ENCODE results near the gene TXNIP. TPM values are rescaled to one million over a fixed set of nuclear protein-coding genes. Genes with fewer than 3 reads are reported as not detected.
A peak's percentile ranks its signal among the peaks of the same experiment; 100 is the strongest.
"Not testable (repeated sequence)": the region's sequence is repeated elsewhere in the genome, so short reads cannot be mapped to it uniquely, and the experiment has no call there.

The TXNIP gene
- total RNA-seq, result 37.8 and 39.1 TPM in 2 replicates

- peak within 1 kb of the TSS; percentile 95 for H3K27ac Mint-ChIP-seq
- DNase-seq (ENCODE audit: low spot score), result peak; percentile 89
- H3K9me3 Mint-ChIP-seq, result no peaks in the 10 kb centered on the region
- peak within 1 kb of the TSS; percentile 85 for H3K4me3 Mint-ChIP-seq (ENCODE audit: low read depth)
- H3K36me3 Mint-ChIP-seq (ENCODE audit: low read depth), result peaks cover 45% of the 10 kb centered on the region
- peaks cover 62% of the 10 kb centered on the region for H3K4me1 Mint-ChIP-seq (ENCODE audit: low read depth)
- intact Hi-C loops (cut with micrococcal nuclease), result loop anchor here (1.0 to 5.0 kb wide), 5 partner anchors 11 to 79 kb away; partner anchors contain the start of genes ANKRD34A, PEX11B and POLR3GL
- no peaks in the 10 kb centered on the region for H3K27me3 Mint-ChIP-seq (ENCODE audit: low read depth)
Measured at GRCh38 chr1:145996433-145997015, at the start of gene TXNIP. TXNIP (minus strand) TSS chr1:145996579; CDS start chr1:145996266, 313 bp downstream.

GRCh38 chr1:146039844-146040194, 43.4 kb upstream of the TXNIP start:
- Mint-ChIP-seq H3K36me3 (ENCODE audit: low read depth) (no peaks in the 10 kb centered on the region), H3K4me1 (ENCODE audit: low read depth) (peaks cover 35% of the 10 kb centered on the region), H3K27ac (no peak overlapping the region), H3K4me3 (ENCODE audit: low read depth) (no peak overlapping the region), H3K9me3 (no peaks in the 10 kb centered on the region), H3K27me3 (ENCODE audit: low read depth) (peaks cover 7% of the 10 kb centered on the region)
- intact Hi-C loops (cut with micrococcal nuclease), result loop anchor here (2.0 kb wide), 1 partner anchor 75 kb away; the partner anchor contains the start of genes ANKRD34A and POLR3GL
- no peak for DNase-seq (ENCODE audit: low spot score)

GRCh38 chr1:146036965-146037646, 40.7 kb upstream of the TXNIP start:
- Mint-ChIP-seq H3K4me3 (ENCODE audit: low read depth) (peak overlapping the region; percentile 97), H3K27me3 (ENCODE audit: low read depth) (peaks cover 7% of the 10 kb centered on the region), H3K27ac (peak overlapping the region; percentile 90), H3K4me1 (ENCODE audit: low read depth) (peaks cover 41% of the 10 kb centered on the region), H3K9me3 (no peaks in the 10 kb centered on the region), H3K36me3 (ENCODE audit: low read depth) (no peaks in the 10 kb centered on the region)
- intact Hi-C loops (cut with micrococcal nuclease), result loop anchor here (2.0 kb wide), 1 partner anchor 78 kb away; the partner anchor contains the start of gene LIX1L
- peak; percentile 71 for DNase-seq (ENCODE audit: low spot score)

GRCh38 chr1:146036241-146036964, 40.0 kb upstream of the TXNIP start:
- Mint-ChIP-seq H3K27ac (peak overlapping the region; percentile 90), H3K27me3 (ENCODE audit: low read depth) (peaks cover 8% of the 10 kb centered on the region), H3K9me3 (no peaks in the 10 kb centered on the region), H3K36me3 (ENCODE audit: low read depth) (no peaks in the 10 kb centered on the region), H3K4me1 (ENCODE audit: low read depth) (peaks cover 41% of the 10 kb centered on the region), H3K4me3 (ENCODE audit: low read depth) (peak overlapping the region; percentile 97)
- DNase-seq (ENCODE audit: low spot score), result no peak
- intact Hi-C loops (cut with micrococcal nuclease), result loop anchor here (2.0 kb wide), 1 partner anchor 78 kb away; the partner anchor contains the start of gene LIX1L

- intact Hi-C loops (cut with micrococcal nuclease), result loop anchor here (1.0 kb wide), 1 partner anchor 56 kb away; no protein-coding TSS in a partner anchor
Measured at GRCh38 chr1:146035048-146035423, 38.7 kb upstream of the TXNIP start.

GRCh38 chr1:146032631-146033219, 36.3 kb upstream of the TXNIP start:
- H3K4me3 Mint-ChIP-seq (ENCODE audit: low read depth), result peak overlapping the region; percentile 5
- intact Hi-C loops (cut with micrococcal nuclease), result no loop called here
- H3K27ac Mint-ChIP-seq, result no peak overlapping the region
- H3K36me3 Mint-ChIP-seq (ENCODE audit: low read depth), result no peaks in the 10 kb centered on the region
- H3K27me3 Mint-ChIP-seq (ENCODE audit: low read depth), result peaks cover 6% of the 10 kb centered on the region
- H3K4me1 Mint-ChIP-seq (ENCODE audit: low read depth), result peaks cover 32% of the 10 kb centered on the region
- H3K9me3 Mint-ChIP-seq, result no peaks in the 10 kb centered on the region
- no peak for DNase-seq (ENCODE audit: low spot score)

More at GRCh38 chr1:146035048-146035423, 38.7 kb upstream of the TXNIP start:
- DNase-seq (ENCODE audit: low spot score), result no peak
- H3K27ac Mint-ChIP-seq, result peak overlapping the region; percentile 72
- H3K4me1 Mint-ChIP-seq (ENCODE audit: low read depth), result peaks cover 39% of the 10 kb centered on the region
- H3K27me3 Mint-ChIP-seq (ENCODE audit: low read depth), result peaks cover 8% of the 10 kb centered on the region
- H3K9me3 Mint-ChIP-seq, result no peaks in the 10 kb centered on the region
- peak overlapping the region; percentile 97 for H3K4me3 Mint-ChIP-seq (ENCODE audit: low read depth)
- H3K36me3 Mint-ChIP-seq (ENCODE audit: low read depth), result no peaks in the 10 kb centered on the region

GRCh38 chr1:146031476-146031875, 35.1 kb upstream of the TXNIP start:
- H3K36me3 Mint-ChIP-seq (ENCODE audit: low read depth), result no peaks in the 10 kb centered on the region
- H3K9me3 Mint-ChIP-seq, result no peaks in the 10 kb centered on the region
- H3K27me3 Mint-ChIP-seq (ENCODE audit: low read depth), result peaks cover 7% of the 10 kb centered on the region
- no peak for DNase-seq (ENCODE audit: low spot score)
- intact Hi-C loops (cut with micrococcal nuclease), result no loop called here
- no peak overlapping the region for H3K4me3 Mint-ChIP-seq (ENCODE audit: low read depth)
- no peak overlapping the region for H3K27ac Mint-ChIP-seq
- H3K4me1 Mint-ChIP-seq (ENCODE audit: low read depth), result peaks cover 20% of the 10 kb centered on the region

GRCh38 chr1:146029117-146029516, 32.7 kb upstream of the TXNIP start:
- Mint-ChIP-seq H3K9me3 (no peaks in the 10 kb centered on the region), H3K27ac (no peak overlapping the region), H3K4me1 (ENCODE audit: low read depth) (peaks cover 9% of the 10 kb centered on the region)

GRCh38 chr1:146026650-146027049, 30.3 kb upstream of the TXNIP start:
- H3K4me3 Mint-ChIP-seq (ENCODE audit: low read depth); H3K27ac Mint-ChIP-seq; H3K9me3 Mint-ChIP-seq; H3K4me1 Mint-ChIP-seq (ENCODE audit: low read depth); H3K36me3 Mint-ChIP-seq (ENCODE audit: low read depth); DNase-seq (ENCODE audit: low spot score); intact Hi-C loops (cut with micrococcal nuclease): not testable (repeated sequence)
- H3K27me3 Mint-ChIP-seq (ENCODE audit: low read depth), result peaks cover 27% of the 10 kb centered on the region

More at GRCh38 chr1:146029117-146029516, 32.7 kb upstream of the TXNIP start:
- intact Hi-C loops (cut with micrococcal nuclease), result no loop called here
- DNase-seq (ENCODE audit: low spot score), result no peak
- no peak overlapping the region for H3K4me3 Mint-ChIP-seq (ENCODE audit: low read depth)
- peaks cover 18% of the 10 kb centered on the region for H3K27me3 Mint-ChIP-seq (ENCODE audit: low read depth)
- H3K36me3 Mint-ChIP-seq (ENCODE audit: low read depth), result no peaks in the 10 kb centered on the region

GRCh38 chr1:146025787-146026495, 29.6 kb upstream of the TXNIP start:
- peaks cover 33% of the 10 kb centered on the region for H3K27me3 Mint-ChIP-seq (ENCODE audit: low read depth)
- H3K27ac Mint-ChIP-seq; H3K36me3 Mint-ChIP-seq (ENCODE audit: low read depth); intact Hi-C loops (cut with micrococcal nuclease); H3K9me3 Mint-ChIP-seq; H3K4me1 Mint-ChIP-seq (ENCODE audit: low read depth); DNase-seq (ENCODE audit: low spot score); H3K4me3 Mint-ChIP-seq (ENCODE audit: low read depth): not testable (repeated sequence)

GRCh38 chr1:146022403-146023127, 26.2 kb upstream of the TXNIP start:
- no peak overlapping the region for H3K27ac Mint-ChIP-seq
- H3K27me3 Mint-ChIP-seq (ENCODE audit: low read depth), result peaks cover 60% of the 10 kb centered on the region
- no peak overlapping the region for H3K4me3 Mint-ChIP-seq (ENCODE audit: low read depth)
- no peaks in the 10 kb centered on the region for H3K9me3 Mint-ChIP-seq
- peaks cover 10% of the 10 kb centered on the region for H3K4me1 Mint-ChIP-seq (ENCODE audit: low read depth)
- H3K36me3 Mint-ChIP-seq (ENCODE audit: low read depth), result no peaks in the 10 kb centered on the region
- DNase-seq (ENCODE audit: low spot score), result no peak
- intact Hi-C loops (cut with micrococcal nuclease), result no loop called here

All from activated T-helper 2 cell treated with anti-CD3 and anti-CD28 coated beads, Interferon-gamma antibody, Interleukin-2, Interleukin-4, amounts not matched to agents 10 μg/mL and 5 μg/mL and 100 μg/mL, durations not matched to agents 14 hours and 24 hours and 36 hours (primary cell).